Keratinocyte (primary cell): ENCODE measurements around the gene CILP2. TPM values are rescaled to one million over a fixed set of nuclear protein-coding genes. Genes with fewer than 3 reads are reported as not detected.

Source experiments
- DNase-seq: peaks from one replicate; pipeline ENCODE4 v3.0.0-alpha.2; 2011; ENCODE audit warnings: low read depth, missing footprints, low spot score
- FAIRE-seq: peaks from 2 replicates; lab custom pipeline; 2011; peaks lifted over from hg19 to GRCh38; lab: Jason Lieb, UNC
- H2AFZ ChIP-seq: 2 replicates; pipeline ENCODE4 v1.6.0; 2012; ENCODE audit warnings: low read length, control low read depth, inconsistent platforms; ENCODE audit not compliant: control insufficient read depth
- H3K27ac ChIP-seq: 2 replicates; pipeline ENCODE4 v1.5.1; 2011; ENCODE audit warnings: low read length; ENCODE audit not compliant: control insufficient read depth, insufficient read depth
- H3K27me3 ChIP-seq: 3 replicates; pipeline ENCODE4 v1.6.0; 2011; ENCODE audit warnings: low read length; ENCODE audit not compliant: control insufficient read depth, insufficient read depth; ENCODE audit errors: extremely low read depth
- H3K36me3 ChIP-seq, 2 experiments: 2 replicates in 1 of 2; 3 replicates in 1 of 2; pipeline ENCODE4 v1.5.1; 2011; ENCODE audit warnings: low read length in 2 of 2, mild to moderate bottlenecking in 1 of 2; ENCODE audit not compliant: control insufficient read depth in 2 of 2, insufficient read depth in 2 of 2; ENCODE audit errors: extremely low read depth in 1 of 2
- H3K4me1 ChIP-seq: 3 replicates; pipeline ENCODE4 v1.5.1; 2011; ENCODE audit warnings: low read length; ENCODE audit not compliant: control insufficient read depth, insufficient read depth; ENCODE audit errors: extremely low read depth
- H3K4me2 ChIP-seq: 3 replicates; pipeline ENCODE4 v1.6.0; 2011; ENCODE audit warnings: low read depth, low read length; ENCODE audit not compliant: control insufficient read depth, insufficient read depth; ENCODE audit errors: extremely low read depth
- H3K4me3 ChIP-seq, 3 experiments: fragments of 200-600 bp in 1 of 3; sonication (generic) in 1 of 3; 2 replicates in 2 of 3; 3 replicates in 1 of 3; pipeline ENCODE4 v1.5.1; 2011 to 2016; ENCODE audit warnings: low read length in 3 of 3, mild to moderate bottlenecking in 3 of 3, control low read depth in 2 of 3, inconsistent platforms in 1 of 3, low read depth in 1 of 3, mixed read lengths in 1 of 3, mixed run types in 1 of 3, moderate library complexity in 1 of 3; ENCODE audit not compliant: control insufficient read depth in 2 of 3, insufficient read depth in 2 of 3; ENCODE audit errors: extremely low read depth in 1 of 3
- H3K79me2 ChIP-seq: 2 replicates; pipeline ENCODE4 v1.6.0; 2012; ENCODE audit warnings: low read length; ENCODE audit not compliant: control insufficient read depth, insufficient read depth
- H3K9ac ChIP-seq: 3 replicates; pipeline ENCODE4 v1.6.0; 2011; ENCODE audit warnings: low read length; ENCODE audit not compliant: control insufficient read depth, insufficient read depth; ENCODE audit errors: extremely low read depth
- H3K9me1 ChIP-seq: 3 replicates; pipeline ENCODE4 v1.6.0; 2011; ENCODE audit warnings: low read length; ENCODE audit not compliant: control insufficient read depth, insufficient read depth; ENCODE audit errors: extremely low read depth
- H3K9me3 ChIP-seq: 2 replicates; pipeline ENCODE4 v1.5.1; 2012; ENCODE audit warnings: low read depth, low read length; ENCODE audit not compliant: control insufficient read depth
- H4K20me1 ChIP-seq: 3 replicates; pipeline ENCODE4 v1.6.0; 2011; ENCODE audit warnings: low read length; ENCODE audit not compliant: control insufficient read depth, insufficient read depth; ENCODE audit errors: extremely low read depth
- CTCF ChIP-seq, 3 experiments: IDR thresholded peaks in 1 of 3; conservative IDR thresholded peaks in 1 of 3; optimal IDR thresholded peaks in 1 of 3; 2 replicates in 2 of 3; 3 replicates in 1 of 3; pipeline versions ENCODE3 to v1.5.1; 2011; ENCODE audit warnings: low read length in 3 of 3, mild to moderate bottlenecking in 3 of 3, moderate library complexity in 2 of 3, control low read depth in 1 of 3, inconsistent platforms in 1 of 3; ENCODE audit not compliant: insufficient read depth in 2 of 3; ENCODE audit errors: extremely low read depth in 1 of 3
- EZH2 ChIP-seq: IDR thresholded peaks from one replicate; pipeline ENCODE4 v1.6.1; 2012; ENCODE audit warnings: inconsistent platforms, mild to moderate bottlenecking, low read length, moderate library complexity
- dilution Hi-C: fragments of 300-500 bp; cut with MboI; formaldehyde crosslinking; loops from one replicate; pipeline ENCODE4 v1.7.0; 2020; ENCODE audit warnings: low sequenced_read_pairs; ENCODE audit not compliant: extremely low pct_ligation_motif_present
- polyA plus RNA-seq, 5 experiments: library from polyadenylated mRNA; depleted of rRNA in 3 of 5; stranded (reverse) in 3 of 5; stranded (forward) in 1 of 5; unstranded in 1 of 5; fragments of >200 nt; gene quantifications; 1 replicate in 1 of 5; 2 replicates in 3 of 5; 3 replicates in 1 of 5; pipeline versions ENCODE4 v1.2.1 to v1.2.3, GENCODE V29; 2011 to 2012; ENCODE audit warnings: missing spikeins in 2 of 5, low read depth in 1 of 5, low replicate concordance in 1 of 5

CILP2 gene
- polyA plus RNA-seq, 1 donor (not counting 4 experiments of a cell fraction or from before 2014, with no cell fraction given) = 0.07 TPM

GRCh38 chr19:19594381-19594780 is 56.3 kb downstream of the CILP2 start:
- no peak overlapping the region for H3K9ac ChIP-seq
- H3K79me2 ChIP-seq = no peaks in the 10 kb centered on the region
- no peak overlapping the region for H2AFZ ChIP-seq
- H3K9me1 ChIP-seq = no peaks in the 10 kb centered on the region
- H3K4me1 ChIP-seq = peaks cover 23% of the 10 kb centered on the region
- DNase-seq (no peak), FAIRE-seq (no peak)
- no peak overlapping the region for H3K27ac ChIP-seq
- H3K4me3 ChIP-seq = no peak overlapping the region
- TF ChIP-seq CTCF (optimal IDR thresholded peaks at IDR 0.05 in 1 of 3, IDR thresholded peaks at IDR 0.05 in 1 of 3, conservative IDR thresholded peaks at IDR 0.05 in 1 of 3; ENCODE audit: extremely low read depth in 1 of 3, insufficient read depth in 2 of 3, low read length in 3 of 3) (no peak), EZH2 (no peak)
- no peaks in the 10 kb centered on the region for H3K36me3 ChIP-seq
- dilution Hi-C loops = no loop called here
- H3K9me3 ChIP-seq = no peaks in the 10 kb centered on the region
- H3K4me2 ChIP-seq = no peak overlapping the region
- no peaks in the 10 kb centered on the region for H3K27me3 ChIP-seq
- H4K20me1 ChIP-seq = no peaks in the 10 kb centered on the region

GRCh38 chr19:19595171-19595701 is 57.2 kb downstream of the CILP2 start:
- Histone ChIP-seq H3K36me3 (no peaks in the 10 kb centered on the region), H3K9me3 (no peaks in the 10 kb centered on the region), H3K9ac (peak overlapping the region; percentile 15), H3K4me2 (peak overlapping the region; percentile 45), H3K27ac (peak overlapping the region; percentile 20), H3K27me3 (no peaks in the 10 kb centered on the region), H3K9me1 (no peaks in the 10 kb centered on the region), H4K20me1 (no peaks in the 10 kb centered on the region), H3K79me2 (no peaks in the 10 kb centered on the region), H3K4me3 (no peak overlapping the region), H2AFZ (peak overlapping the region; percentile 9), H3K4me1 (peaks cover 23% of the 10 kb centered on the region)
- peak in 1 of 3 experiments; percentile 8 for TF ChIP-seq CTCF (optimal IDR thresholded peaks at IDR 0.05 in 1 of 3, IDR thresholded peaks at IDR 0.05 in 1 of 3, conservative IDR thresholded peaks at IDR 0.05 in 1 of 3; ENCODE audit: extremely low read depth in 1 of 3, insufficient read depth in 2 of 3, low read length in 3 of 3)
- TF ChIP-seq EZH2 = no peak
- dilution Hi-C loops = no loop called here
- FAIRE-seq = no peak
- no peak for DNase-seq

Other genes with a start within 250 kb of the CILP2 start
- gene SUGP1, start 217.8 kb upstream of the CILP2 start, polyA plus RNA-seq = 23.3 to 37.4 TPM (median 28.6 TPM) in 3 replicates
- 9.7 to 18.8 TPM (median 10.3 TPM) in 3 replicates for gene MAU2, start 217.4 kb upstream of the CILP2 start, polyA plus RNA-seq
- 14.6 to 81.0 TPM (median 28.4 TPM) in 3 replicates for gene GATAD2A, start 132.6 kb upstream of the CILP2 start, polyA plus RNA-seq
- 0.47 to 1.0 TPM (median 0.77 TPM) in 3 replicates for gene TSSK6, start 22.7 kb upstream of the CILP2 start, polyA plus RNA-seq
- gene NDUFA13, start 22.0 kb upstream of the CILP2 start, polyA plus RNA-seq = 294 to 475 TPM (median 343 TPM) in 3 replicates
- gene YJEFN3, start 9.4 kb upstream of the CILP2 start, polyA plus RNA-seq = 0.56 to 1.4 TPM (median 1.2 TPM) in 3 replicates
- 1.7 to 2.2 TPM (median 2.1 TPM) in 3 replicates for gene PBX4, start 80.4 kb downstream of the CILP2 start, polyA plus RNA-seq
- 7.3 to 12.4 TPM (median 10.4 TPM) in 3 replicates for gene LPAR2, start 90.0 kb downstream of the CILP2 start, polyA plus RNA-seq
- 5.0 to 7.1 TPM (median 5.5 TPM) in 3 replicates for gene GMIP, start 105.4 kb downstream of the CILP2 start, polyA plus RNA-seq
- 9.8 to 20.5 TPM (median 17.7 TPM) in 3 replicates for gene ATP13A1, start 125.4 kb downstream of the CILP2 start, polyA plus RNA-seq
- gene ZNF101, start 130.6 kb downstream of the CILP2 start, polyA plus RNA-seq = 6.0 to 9.8 TPM (median 8.1 TPM) in 3 replicates
- 1.8 to 2.1 TPM (median 2.1 TPM) in 3 replicates for gene ZNF14, start 194.8 kb downstream of the CILP2 start, polyA plus RNA-seq